Spleen (tissue), 11 donors: ENCODE measurements around the gene SURF2. TPM values are rescaled to one million over a fixed set of nuclear protein-coding genes. Genes with fewer than 3 reads are reported as not detected.
A peak's percentile ranks its signal among the peaks of the same experiment; 100 is the strongest.

Experiments used
- DNase-seq: peaks from one replicate; pipeline ENCODE4 v3.0.0-alpha.2; 2020
- H3K27ac ChIP-seq, 8 donors: fragments of 200-600 bp; sonication (generic) in 7 of 8; 1 replicate in 4 of 8; 2 replicates in 4 of 8; pipeline versions ENCODE4 v1.5.0 to v1.8.0; 2016 to 2021; ENCODE audit warnings: inconsistent platforms in 4 of 8, mild to moderate bottlenecking in 4 of 8, moderate library complexity in 1 of 8
- H3K27me3 ChIP-seq, 7 donors: fragments of 200-600 bp; sonication (generic) in 6 of 7; replicated peaks in 1 of 7; 1 replicate in 4 of 7; 2 replicates in 3 of 7; pipeline versions ENCODE4 v1.5.0 to v1.8.0; 2016 to 2021; ENCODE audit warnings: inconsistent platforms in 3 of 7, mild to moderate bottlenecking in 1 of 7
- H3K36me3 ChIP-seq, 6 donors: fragments of 200-600 bp; sonication (generic) in 5 of 6; 1 replicate in 4 of 6; 2 replicates in 2 of 6; pipeline versions ENCODE4 v1.5.0 to v1.8.0; 2016 to 2021; ENCODE audit warnings: inconsistent platforms in 2 of 6
- H3K4me1 ChIP-seq, 6 donors: fragments of 200-600 bp; sonication (generic) in 5 of 6; 1 replicate in 3 of 6; 2 replicates in 3 of 6; pipeline versions ENCODE4 v1.5.0 to v1.8.0; 2016 to 2021; ENCODE audit warnings: inconsistent platforms in 3 of 6
- H3K4me3 ChIP-seq, 8 donors: fragments of 200-600 bp; sonication (generic) in 7 of 8; 1 replicate in 4 of 8; 2 replicates in 4 of 8; pipeline versions ENCODE4 v1.5.0 to v1.8.0; 2016 to 2021; ENCODE audit warnings: inconsistent platforms in 4 of 8, mild to moderate bottlenecking in 4 of 8, moderate library complexity in 2 of 8
- H3K9me3 ChIP-seq, 8 donors: fragments of 200-600 bp; sonication (generic) in 7 of 8; 1 replicate in 4 of 8; 2 replicates in 4 of 8; pipeline versions ENCODE4 v1.5.0 to v1.8.0; 2016 to 2021; ENCODE audit warnings: inconsistent platforms in 4 of 8
- POLR2A ChIP-seq, 3 donors: fragments of 450-650 bp; IDR thresholded peaks; one replicate each; pipeline ENCODE4 v1.5.1; 2017; ENCODE audit warnings: antibody characterized with exemption in 3 of 3, mild to moderate bottlenecking in 1 of 3
- POLR2AphosphoS5 ChIP-seq, 3 donors: sonication (generic); formaldehyde crosslinking; IDR thresholded peaks; one replicate each; pipeline ENCODE4 v1.5.1; 2017; ENCODE audit warnings: antibody characterized with exemption in 3 of 3
- WGBS, 5 donors: extraction: QIAGEN DNeasy Blood & Tissue Kit in 3 of 5; methylation state at CpG; one replicate each; pipeline versions ENCODE4 v1.1.5 to v1.1.7; 2013 to 2018; 5-methylcytosine and 5-hydroxymethylcytosine counted together
- intact Hi-C: fragments of 100-400 bp; cut with DNase I; formaldehyde crosslinking; loops from one replicate; pipeline ENCODE4 v1.15.0; 2023; ENCODE audit warnings: low total_unique reads
- polyA plus RNA-seq, 3 donors: library from polyadenylated mRNA; stranded (reverse); fragments of 200-250 nt; gene quantifications; one replicate each; pipeline ENCODE4 v1.2.1, GENCODE V29; 2013
- total RNA-seq, 7 donors: library from RNA; depleted of rRNA in 3 of 7; stranded (reverse); fragments of >200 nt in 3 of 7; fragmentation: NEBNext Ultra II Directional in 4 of 7; extraction: Animal tissue kit (Norgen Biotek cat#: 25700) in 4 of 7; gene quantifications; one replicate each; pipeline versions ENCODE4 v1.1.0 to v1.2.1, GENCODE V29; 2016 to 2021
- TF ChIP-seq, protein P1 (sequence below), 11 experiments: fragments of 200-600 bp in 7 of 11; fragments of 450-650 bp in 4 of 11; sonication (generic) in 4 of 11; IDR thresholded peaks in 8 of 11; conservative IDR thresholded peaks in 3 of 11; 1 replicate in 7 of 11; 2 replicates in 4 of 11; pipeline versions ENCODE4 v1.4.0 to v1.8.0; 2016 to 2021; ENCODE audit warnings: antibody characterized with exemption in 11 of 11, inconsistent platforms in 4 of 11, mild to moderate bottlenecking in 1 of 11
- donor health status: healthy with polysubstance abuse.
- donor health status: DM: no; HTN: no; CAD: no; lungs with moderate emphysema.
- donor health status: DM: no; HTN: no; CAD: no.
- donor health status: Bipolar disorder and iron deficiency.
- donor health status: healthy.
- donor health status: DM: no; HTN: no; CAD: no.
- donor health status: DM: yes; HTN: yes; CAD: no.

Gene SURF2
- total and polyA plus RNA-seq, 10 donors = 6.5 to 32.6 (median 13.9) TPM

DNA sequence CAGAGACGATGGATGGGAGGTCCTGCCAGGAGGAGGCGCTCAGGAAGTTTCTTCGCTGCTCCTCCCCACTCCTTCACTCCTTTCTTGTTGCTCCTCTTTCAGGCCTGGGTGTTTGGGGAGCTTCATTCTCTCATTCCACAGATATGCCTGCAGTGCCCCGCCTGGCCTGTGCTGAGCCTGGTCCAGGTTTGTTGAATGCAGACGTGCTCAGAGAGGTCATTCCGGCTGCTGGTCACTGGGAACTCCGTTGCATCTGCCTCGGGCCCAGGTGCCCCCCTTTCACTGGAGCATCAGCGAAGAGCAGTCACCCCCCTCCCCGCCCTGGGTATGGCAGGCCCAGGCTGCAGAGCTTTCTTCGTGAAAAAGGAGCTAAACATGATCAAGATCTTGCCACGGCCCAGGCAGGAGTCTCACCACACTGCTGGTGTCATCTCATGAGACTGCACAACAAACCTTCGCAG, 35.9 kb upstream of the SURF2 start:
- no peaks in the 10 kb centered on the region for H3K36me3 ChIP-seq
- WGBS, 5 donors = 77 to 87% (median 86%) methylated on average over 11 to 13 of the region's 13 CpGs

DNA sequence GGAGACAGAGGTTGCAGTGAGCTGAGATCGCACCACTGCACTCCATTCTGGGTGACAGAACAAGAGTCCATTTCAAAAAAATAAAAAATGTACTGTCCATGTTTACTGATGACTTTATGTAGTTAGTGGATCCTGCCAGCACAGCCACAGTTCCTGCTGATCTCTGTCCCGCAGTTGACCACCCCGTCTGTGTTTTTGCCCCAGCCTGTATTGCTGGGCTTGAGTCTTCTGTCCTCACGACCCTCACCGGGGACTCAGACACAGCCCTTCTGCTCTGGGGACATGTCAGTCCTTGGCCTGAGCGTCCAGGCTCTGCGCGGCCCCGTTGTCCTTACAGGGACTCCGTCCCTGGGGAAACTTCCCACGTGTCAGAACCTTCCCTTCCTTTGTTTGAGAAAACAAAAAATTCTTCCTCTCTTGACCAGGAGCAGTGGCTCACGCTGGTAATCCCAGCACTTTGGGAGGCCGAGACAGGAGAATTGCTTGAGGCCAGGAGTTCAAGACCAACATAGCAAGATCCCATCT, 34.9 kb upstream of the SURF2 start:
- no peaks in the 10 kb centered on the region for H3K36me3 ChIP-seq
- H3K4me3 ChIP-seq = no peak overlapping the region
- H3K27me3 ChIP-seq = no peaks in the 10 kb centered on the region
- intact Hi-C loops = no loop called here
- 74 to 85% (median 80%) methylated on average over 13 of the region's 13 CpGs for WGBS, 5 donors
- peak; percentile 50 for DNase-seq
- H3K27ac ChIP-seq = no peak overlapping the region
- TF ChIP-seq POLR2AphosphoS5 (IDR thresholded peaks at IDR 0.05) = no peak
- H3K4me1 ChIP-seq = no peaks in the 10 kb centered on the region
- no peaks in the 10 kb centered on the region for H3K9me3 ChIP-seq

More for the DNA sequence above, 35.9 kb upstream of the SURF2 start:
- peak; percentile 47 for DNase-seq
- H3K27me3 ChIP-seq = no peaks in the 10 kb centered on the region
- intact Hi-C loops = no loop called here
- H3K4me1 ChIP-seq = no peaks in the 10 kb centered on the region
- no peak overlapping the region for H3K27ac ChIP-seq
- H3K9me3 ChIP-seq = no peaks in the 10 kb centered on the region
- TF ChIP-seq POLR2AphosphoS5 (IDR thresholded peaks at IDR 0.05) (no peak), POLR2A (IDR thresholded peaks at IDR 0.05) (no peak)
- TF ChIP-seq, protein P1, sequence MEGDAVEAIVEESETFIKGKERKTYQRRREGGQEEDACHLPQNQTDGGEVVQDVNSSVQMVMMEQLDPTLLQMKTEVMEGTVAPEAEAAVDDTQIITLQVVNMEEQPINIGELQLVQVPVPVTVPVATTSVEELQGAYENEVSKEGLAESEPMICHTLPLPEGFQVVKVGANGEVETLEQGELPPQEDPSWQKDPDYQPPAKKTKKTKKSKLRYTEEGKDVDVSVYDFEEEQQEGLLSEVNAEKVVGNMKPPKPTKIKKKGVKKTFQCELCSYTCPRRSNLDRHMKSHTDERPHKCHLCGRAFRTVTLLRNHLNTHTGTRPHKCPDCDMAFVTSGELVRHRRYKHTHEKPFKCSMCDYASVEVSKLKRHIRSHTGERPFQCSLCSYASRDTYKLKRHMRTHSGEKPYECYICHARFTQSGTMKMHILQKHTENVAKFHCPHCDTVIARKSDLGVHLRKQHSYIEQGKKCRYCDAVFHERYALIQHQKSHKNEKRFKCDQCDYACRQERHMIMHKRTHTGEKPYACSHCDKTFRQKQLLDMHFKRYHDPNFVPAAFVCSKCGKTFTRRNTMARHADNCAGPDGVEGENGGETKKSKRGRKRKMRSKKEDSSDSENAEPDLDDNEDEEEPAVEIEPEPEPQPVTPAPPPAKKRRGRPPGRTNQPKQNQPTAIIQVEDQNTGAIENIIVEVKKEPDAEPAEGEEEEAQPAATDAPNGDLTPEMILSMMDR (IDR thresholded peaks at IDR 0.05 in 8 of 11, conservative IDR thresholded peaks at IDR 0.05 in 3 of 11) = no peak
- no peak overlapping the region for H3K4me3 ChIP-seq

DNA sequence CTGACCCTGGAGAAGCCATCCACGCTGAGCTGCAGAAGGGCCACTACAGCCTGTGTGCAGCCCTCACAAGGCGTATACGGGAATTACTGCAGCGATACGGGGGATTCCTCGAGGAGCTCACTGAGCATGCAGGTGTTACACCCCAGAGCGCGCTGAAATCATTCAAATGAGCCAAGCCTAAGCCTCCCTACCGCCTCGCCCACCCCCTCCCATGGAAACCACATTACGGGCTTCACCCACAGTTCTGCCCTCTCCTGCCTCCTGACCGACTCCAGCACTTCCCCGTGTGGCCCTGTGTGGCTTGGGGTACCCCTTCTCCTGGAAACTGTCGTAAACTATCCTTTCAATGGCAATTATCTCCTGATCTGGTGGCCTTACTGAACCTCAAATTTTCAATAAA, 33.6 kb upstream of the SURF2 start:
- peak; percentile 39 for DNase-seq
- H3K36me3 ChIP-seq = no peaks in the 10 kb centered on the region
- intact Hi-C loops = no loop called here
- H3K4me3 ChIP-seq = no peak overlapping the region
- TF ChIP-seq POLR2A (IDR thresholded peaks at IDR 0.05) (no peak), POLR2AphosphoS5 (IDR thresholded peaks at IDR 0.05) (no peak)
- TF ChIP-seq, protein P1 (IDR thresholded peaks at IDR 0.05 in 8 of 11, conservative IDR thresholded peaks at IDR 0.05 in 3 of 11) = no peak
- H3K4me1 ChIP-seq = no peaks in the 10 kb centered on the region
- 64 to 78% (median 65%) methylated on average over 11 to 14 of the region's 14 CpGs for WGBS, 5 donors
- no peaks in the 10 kb centered on the region for H3K9me3 ChIP-seq
- H3K27me3 ChIP-seq = no peaks in the 10 kb centered on the region
- no peak overlapping the region for H3K27ac ChIP-seq

DNA sequence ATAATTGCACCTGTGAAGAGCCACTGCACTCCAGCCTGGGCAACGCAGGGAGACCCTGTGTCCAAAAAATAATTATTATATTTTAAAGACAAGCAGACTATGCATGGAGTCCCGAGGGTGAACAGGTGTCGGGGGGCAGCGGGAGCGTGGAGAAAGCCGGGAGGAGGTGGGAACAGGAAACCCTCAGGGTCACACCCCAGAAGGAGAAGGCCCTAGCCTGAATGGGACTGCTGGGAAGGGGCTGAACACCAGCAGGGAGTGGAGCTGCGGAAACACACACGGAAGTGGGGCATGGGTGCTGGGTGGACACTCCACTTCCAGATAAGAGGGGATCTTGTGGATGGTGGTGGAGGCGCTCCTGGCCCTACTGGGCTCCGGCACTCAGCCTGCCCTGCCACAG, 33.1 kb upstream of the SURF2 start:
- no peak overlapping the region for H3K27ac ChIP-seq
- peak; percentile 6 for DNase-seq
- no peaks in the 10 kb centered on the region for H3K4me1 ChIP-seq
- intact Hi-C loops = no loop called here
- no peaks in the 10 kb centered on the region for H3K9me3 ChIP-seq
- no peak overlapping the region for H3K4me3 ChIP-seq
- TF ChIP-seq, protein P1 (IDR thresholded peaks at IDR 0.05 in 8 of 11, conservative IDR thresholded peaks at IDR 0.05 in 3 of 11) = no peak
- WGBS, 5 donors = 77 to 91% (median 82%) methylated on average over 9 to 10 of the region's 10 CpGs
- no peaks in the 10 kb centered on the region for H3K36me3 ChIP-seq
- H3K27me3 ChIP-seq = no peaks in the 10 kb centered on the region
